ENCODE measurements around the gene MATCAP1. TPM values are rescaled to one million over a fixed set of nuclear protein-coding genes. Genes with fewer than 3 reads are reported as not detected.

The MATCAP1 gene
- total and polyA plus RNA-seq, 2 of the 13 experiments (the other 11 are each of a cell fraction or from before 2014, with no cell fraction given): 11.2 to 24.5 TPM

DNA sequence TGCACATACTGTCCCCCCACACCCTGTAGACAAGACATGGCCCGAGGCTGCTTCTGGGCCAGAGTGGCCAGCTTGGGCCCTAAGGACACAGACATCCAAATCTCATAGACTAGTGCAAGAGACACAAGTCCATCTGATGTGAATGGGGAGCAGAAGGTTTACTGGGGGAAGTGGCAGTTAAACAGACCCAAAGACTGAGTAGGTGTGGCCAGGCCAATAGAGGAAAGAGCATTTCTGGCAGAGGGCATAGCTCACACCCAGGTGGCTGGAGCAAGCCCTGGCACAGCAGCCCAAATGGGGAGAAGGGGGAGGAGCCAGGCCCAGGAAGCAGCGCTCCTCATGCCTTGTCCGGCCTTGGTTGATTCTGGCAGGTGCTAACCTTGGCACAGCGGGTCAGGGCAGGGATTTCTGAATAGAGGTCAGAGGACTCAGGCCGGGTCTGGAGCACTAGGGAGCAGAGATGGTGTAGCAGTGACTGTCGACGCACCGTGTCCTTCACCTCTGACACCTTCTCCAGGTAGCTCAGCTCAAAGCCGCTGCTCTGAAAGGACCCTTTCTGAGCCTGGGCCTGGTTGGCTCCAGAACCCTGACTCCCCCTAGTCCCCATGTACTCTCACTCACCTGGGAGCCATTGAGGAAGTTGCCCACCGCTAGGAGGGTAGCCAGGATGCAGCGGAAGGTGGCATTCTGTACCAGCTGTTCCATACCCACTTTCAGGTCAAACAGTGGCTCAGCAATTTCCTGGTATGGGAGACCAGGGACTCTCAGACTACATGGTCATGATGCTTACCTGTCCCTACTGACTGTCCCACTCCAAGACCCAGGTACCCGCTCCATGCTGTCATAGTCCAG lies 47.3 kb upstream of the MATCAP1 start:
- FAIRE-seq: no peak
- H3K36me3 ChIP-seq (replicated peaks in 1 of 2; ENCODE audit: control insufficient read depth in 1 of 2, insufficient read depth in 2 of 2, low read length in 2 of 2): peaks cover 37 to 50% of the 10 kb centered on the region in 2 experiments
- BruUV-seq (replicated peaks): no TSS peak
- in situ Hi-C loops (cut with HindIII; ENCODE audit: extremely low pct_ligation_motif_present, low pct_unique_long_range_greater_than_20kb): no loop called here
- peaks cover 13% of the 10 kb centered on the region for H3K4me1 ChIP-seq (ENCODE audit: insufficient read depth, low read length)
- no peak overlapping the region for H3K9ac ChIP-seq (ENCODE audit: insufficient read depth, low read depth, low read length)
- no peak overlapping the region for H3K4me3 ChIP-seq (replicated peaks in 1 of 3; ENCODE audit: insufficient read depth in 1 of 3, low read depth in 2 of 3, low read length in 3 of 3)
- ChIA-PET CTCF (ENCODE audit: low intra/inter-chr PET ratio, low total read pairs) (no interaction called here), POLR2A (interaction anchor here (4.9 kb wide), 1 partner anchor 16 kb away, joined by 24 read pairs; the partner anchor contains the start of genes FHOD1 and SLC9A5)
- no peak for DNase-seq (ENCODE audit: low spot score)
- H2AFZ ChIP-seq (ENCODE audit: low read length): no peak overlapping the region
- ATAC-seq: no peak
- H3K79me2 ChIP-seq (ENCODE audit: insufficient read depth, low read length): peaks cover 17% of the 10 kb centered on the region
- WGBS (ENCODE audit: low lambda C conversion rate): 96% methylated on average over 12 of the region's 12 CpGs
- peaks cover 0 to 4% of the 10 kb centered on the region in 2 experiments; a peak in 1 of 5 replicates for H3K27me3 ChIP-seq (ENCODE audit: control insufficient read depth in 1 of 2, insufficient read depth in 2 of 2, low read length in 2 of 2)
- intact Hi-C loops (cut with micrococcal nuclease; ENCODE audit: unreplicated experiment): no loop called here
- H3K27ac ChIP-seq (ENCODE audit: extremely low read length, insufficient read depth, low read length): no peak overlapping the region
- H4K20me1 ChIP-seq (ENCODE audit: insufficient read depth, low read length): no peaks in the 10 kb centered on the region; the same call in 1 of the 2 replicates
- H3K4me2 ChIP-seq (ENCODE audit: low read depth, low read length): no peak overlapping the region
- H3K9me3 ChIP-seq (ENCODE audit: low read length): no peaks in the 10 kb centered on the region
- TF ChIP-seq POLR2AphosphoS2 (IDR thresholded peaks at IDR 0.05; ENCODE audit: low read depth, low read length) (peak; percentile 70; the same call in 1 of the 2 replicates), ZNF326 (CRISPR knock-in tag; IDR thresholded peaks at IDR 0.05; ENCODE audit: borderline replicate concordance) (peak; percentile 58; the same call in 1 of the 2 replicates), ZNF572 (CRISPR knock-in tag; IDR thresholded peaks at IDR 0.05) (0 out of 2 replicates have a peak, but pooled peaks have one; percentile 36), HNRNPH1 (optimal IDR thresholded peaks at IDR 0.05; ENCODE audit: low read depth, low read length) (no peak), SMYD3 (CRISPR knock-in tag; IDR thresholded peaks at IDR 0.05) (no peak), ATF1 (CRISPR knock-in tag; IDR thresholded peaks at IDR 0.05) (no peak), SAFB2 (CRISPR knock-in tag; IDR thresholded peaks at IDR 0.05; ENCODE audit: borderline replicate concordance, low read depth) (peak; percentile 47; the same call in 1 of the 2 replicates), HES4 (CRISPR knock-in tag; IDR thresholded peaks at IDR 0.05; ENCODE audit: borderline replicate concordance) (no peak)
- TF ChIP-seq, protein P1, sequence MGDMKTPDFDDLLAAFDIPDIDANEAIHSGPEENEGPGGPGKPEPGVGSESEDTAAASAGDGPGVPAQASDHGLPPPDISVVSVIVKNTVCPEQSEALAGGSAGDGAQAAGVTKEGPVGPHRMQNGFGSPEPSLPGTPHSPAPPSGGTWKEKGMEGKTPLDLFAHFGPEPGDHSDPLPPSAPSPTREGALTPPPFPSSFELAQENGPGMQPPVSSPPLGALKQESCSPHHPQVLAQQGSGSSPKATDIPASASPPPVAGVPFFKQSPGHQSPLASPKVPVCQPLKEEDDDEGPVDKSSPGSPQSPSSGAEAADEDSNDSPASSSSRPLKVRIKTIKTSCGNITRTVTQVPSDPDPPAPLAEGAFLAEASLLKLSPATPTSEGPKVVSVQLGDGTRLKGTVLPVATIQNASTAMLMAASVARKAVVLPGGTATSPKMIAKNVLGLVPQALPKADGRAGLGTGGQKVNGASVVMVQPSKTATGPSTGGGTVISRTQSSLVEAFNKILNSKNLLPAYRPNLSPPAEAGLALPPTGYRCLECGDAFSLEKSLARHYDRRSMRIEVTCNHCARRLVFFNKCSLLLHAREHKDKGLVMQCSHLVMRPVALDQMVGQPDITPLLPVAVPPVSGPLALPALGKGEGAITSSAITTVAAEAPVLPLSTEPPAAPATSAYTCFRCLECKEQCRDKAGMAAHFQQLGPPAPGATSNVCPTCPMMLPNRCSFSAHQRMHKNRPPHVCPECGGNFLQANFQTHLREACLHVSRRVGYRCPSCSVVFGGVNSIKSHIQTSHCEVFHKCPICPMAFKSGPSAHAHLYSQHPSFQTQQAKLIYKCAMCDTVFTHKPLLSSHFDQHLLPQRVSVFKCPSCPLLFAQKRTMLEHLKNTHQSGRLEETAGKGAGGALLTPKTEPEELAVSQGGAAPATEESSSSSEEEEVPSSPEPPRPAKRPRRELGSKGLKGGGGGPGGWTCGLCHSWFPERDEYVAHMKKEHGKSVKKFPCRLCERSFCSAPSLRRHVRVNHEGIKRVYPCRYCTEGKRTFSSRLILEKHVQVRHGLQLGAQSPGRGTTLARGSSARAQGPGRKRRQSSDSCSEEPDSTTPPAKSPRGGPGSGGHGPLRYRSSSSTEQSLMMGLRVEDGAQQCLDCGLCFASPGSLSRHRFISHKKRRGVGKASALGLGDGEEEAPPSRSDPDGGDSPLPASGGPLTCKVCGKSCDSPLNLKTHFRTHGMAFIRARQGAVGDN (CRISPR knock-in tag; IDR thresholded peaks at IDR 0.05): peak; percentile 12
- TF ChIP-seq, protein P2, sequence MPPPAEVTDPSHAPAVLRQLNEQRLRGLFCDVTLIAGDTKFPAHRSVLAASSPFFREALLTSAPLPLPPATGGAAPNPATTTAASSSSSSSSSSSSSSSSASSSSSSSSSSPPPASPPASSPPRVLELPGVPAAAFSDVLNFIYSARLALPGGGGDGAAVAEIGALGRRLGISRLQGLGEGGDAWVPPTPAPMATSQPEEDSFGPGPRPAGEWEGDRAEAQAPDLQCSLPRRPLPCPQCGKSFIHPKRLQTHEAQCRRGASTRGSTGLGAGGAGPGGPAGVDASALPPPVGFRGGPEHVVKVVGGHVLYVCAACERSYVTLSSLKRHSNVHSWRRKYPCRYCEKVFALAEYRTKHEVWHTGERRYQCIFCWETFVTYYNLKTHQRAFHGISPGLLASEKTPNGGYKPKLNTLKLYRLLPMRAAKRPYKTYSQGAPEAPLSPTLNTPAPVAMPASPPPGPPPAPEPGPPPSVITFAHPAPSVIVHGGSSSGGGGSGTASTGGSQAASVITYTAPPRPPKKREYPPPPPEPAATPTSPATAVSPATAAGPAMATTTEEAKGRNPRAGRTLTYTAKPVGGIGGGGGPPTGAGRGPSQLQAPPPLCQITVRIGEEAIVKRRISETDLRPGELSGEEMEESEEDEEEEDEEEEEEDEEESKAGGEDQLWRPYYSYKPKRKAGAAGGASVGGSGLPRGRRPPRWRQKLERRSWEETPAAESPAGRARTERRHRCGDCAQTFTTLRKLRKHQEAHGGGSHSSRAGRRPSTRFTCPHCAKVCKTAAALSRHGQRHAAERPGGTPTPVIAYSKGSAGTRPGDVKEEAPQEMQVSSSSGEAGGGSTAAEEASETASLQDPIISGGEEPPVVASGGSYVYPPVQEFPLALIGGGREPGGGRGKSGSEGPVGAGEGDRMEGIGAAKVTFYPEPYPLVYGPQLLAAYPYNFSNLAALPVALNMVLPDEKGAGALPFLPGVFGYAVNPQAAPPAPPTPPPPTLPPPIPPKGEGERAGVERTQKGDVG (CRISPR knock-in tag; IDR thresholded peaks at IDR 0.05; ENCODE audit: borderline replicate concordance): peak; percentile 18; the same call in 1 of the 2 replicates
- TF ChIP-seq, protein P3, sequence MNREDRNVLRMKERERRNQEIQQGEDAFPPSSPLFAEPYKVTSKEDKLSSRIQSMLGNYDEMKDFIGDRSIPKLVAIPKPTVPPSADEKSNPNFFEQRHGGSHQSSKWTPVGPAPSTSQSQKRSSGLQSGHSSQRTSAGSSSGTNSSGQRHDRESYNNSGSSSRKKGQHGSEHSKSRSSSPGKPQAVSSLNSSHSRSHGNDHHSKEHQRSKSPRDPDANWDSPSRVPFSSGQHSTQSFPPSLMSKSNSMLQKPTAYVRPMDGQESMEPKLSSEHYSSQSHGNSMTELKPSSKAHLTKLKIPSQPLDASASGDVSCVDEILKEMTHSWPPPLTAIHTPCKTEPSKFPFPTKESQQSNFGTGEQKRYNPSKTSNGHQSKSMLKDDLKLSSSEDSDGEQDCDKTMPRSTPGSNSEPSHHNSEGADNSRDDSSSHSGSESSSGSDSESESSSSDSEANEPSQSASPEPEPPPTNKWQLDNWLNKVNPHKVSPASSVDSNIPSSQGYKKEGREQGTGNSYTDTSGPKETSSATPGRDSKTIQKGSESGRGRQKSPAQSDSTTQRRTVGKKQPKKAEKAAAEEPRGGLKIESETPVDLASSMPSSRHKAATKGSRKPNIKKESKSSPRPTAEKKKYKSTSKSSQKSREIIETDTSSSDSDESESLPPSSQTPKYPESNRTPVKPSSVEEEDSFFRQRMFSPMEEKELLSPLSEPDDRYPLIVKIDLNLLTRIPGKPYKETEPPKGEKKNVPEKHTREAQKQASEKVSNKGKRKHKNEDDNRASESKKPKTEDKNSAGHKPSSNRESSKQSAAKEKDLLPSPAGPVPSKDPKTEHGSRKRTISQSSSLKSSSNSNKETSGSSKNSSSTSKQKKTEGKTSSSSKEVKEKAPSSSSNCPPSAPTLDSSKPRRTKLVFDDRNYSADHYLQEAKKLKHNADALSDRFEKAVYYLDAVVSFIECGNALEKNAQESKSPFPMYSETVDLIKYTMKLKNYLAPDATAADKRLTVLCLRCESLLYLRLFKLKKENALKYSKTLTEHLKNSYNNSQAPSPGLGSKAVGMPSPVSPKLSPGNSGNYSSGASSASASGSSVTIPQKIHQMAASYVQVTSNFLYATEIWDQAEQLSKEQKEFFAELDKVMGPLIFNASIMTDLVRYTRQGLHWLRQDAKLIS (CRISPR knock-in tag; IDR thresholded peaks at IDR 0.05): no peak

Data from HepG2 (cell line).